ENCODE data around the gene ZNF791. TPM values are rescaled to one million over a fixed set of nuclear protein-coding genes. Genes with fewer than 3 reads are reported as not detected.

The ZNF791 gene
- total and polyA plus RNA-seq, 2 of the 13 experiments (the other 11 are each of a cell fraction or from before 2014, with no cell fraction given), result 12.8 to 17.4 TPM

GRCh38 chr19:12669270-12670158 is 58.8 kb downstream of the ZNF791 start (continued):
- TF ChIP-seq ZFP91 (CRISPR knock-in tag; IDR thresholded peaks at IDR 0.05; ENCODE audit: borderline replicate concordance) (peak; percentile 42; the same call in 1 of the 2 replicates), AKNA (CRISPR knock-in tag; IDR thresholded peaks at IDR 0.05; ENCODE audit: borderline replicate concordance) (no peak), HOXA9 (CRISPR knock-in tag; IDR thresholded peaks at IDR 0.05; ENCODE audit: borderline replicate concordance) (no peak), ZNF232 (CRISPR knock-in tag; IDR thresholded peaks at IDR 0.05; ENCODE audit: borderline replicate concordance) (no peak), ZNF44 (CRISPR knock-in tag; IDR thresholded peaks at IDR 0.05) (no peak), SIX1 (CRISPR knock-in tag; IDR thresholded peaks at IDR 0.05; ENCODE audit: borderline replicate concordance) (peak; percentile 39; the same call in 1 of the 2 replicates), KDM6A (CRISPR knock-in tag; IDR thresholded peaks at IDR 0.05; ENCODE audit: low read depth) (no peak), ZFP36L1 (CRISPR knock-in tag; IDR thresholded peaks at IDR 0.05) (0 out of 2 replicates have a peak, but pooled peaks have one; percentile 35), GTF2F1 (IDR thresholded peaks at IDR 0.05; ENCODE audit: low read length) (no peak), PREB (CRISPR knock-in tag; IDR thresholded peaks at IDR 0.05) (no peak), MYC (CRISPR knock-in tag; IDR thresholded peaks at IDR 0.05; ENCODE audit: borderline replicate concordance) (no peak; the same call in 1 of the 2 replicates), SETDB1 (CRISPR knock-in tag; IDR thresholded peaks at IDR 0.05; ENCODE audit: borderline replicate concordance) (no peak), ZNF562 (CRISPR knock-in tag; IDR thresholded peaks at IDR 0.05; ENCODE audit: borderline replicate concordance) (no peak), SMC3 (IDR thresholded peaks at IDR 0.05; ENCODE audit: low read length) (no peak), FOSL1 (CRISPR knock-in tag; IDR thresholded peaks at IDR 0.05; ENCODE audit: borderline replicate concordance) (no peak), TRIM24 (CRISPR knock-in tag; IDR thresholded peaks at IDR 0.05) (no peak), SUZ12 (IDR thresholded peaks at IDR 0.05; ENCODE audit: low read depth, low read length) (no peak), MTF1 (CRISPR knock-in tag; IDR thresholded peaks at IDR 0.05) (no peak), ZNF382 (CRISPR knock-in tag; IDR thresholded peaks at IDR 0.05; ENCODE audit: borderline replicate concordance) (no peak), ZNF335 (CRISPR knock-in tag; IDR thresholded peaks at IDR 0.05) (no peak), BHLHE40 (IDR thresholded peaks at IDR 0.05; ENCODE audit: low read length) (no peak)
